ENCODE results near the gene SAP130. TPM values are rescaled to one million over a fixed set of nuclear protein-coding genes. Genes with fewer than 3 reads are reported as not detected.

Gene SAP130
- total and polyA plus RNA-seq, 2 of the 8 experiments (the other 6 are each of a cell fraction or from before 2014, with no cell fraction given), result 51.4 to 54.3 TPM

DNA sequence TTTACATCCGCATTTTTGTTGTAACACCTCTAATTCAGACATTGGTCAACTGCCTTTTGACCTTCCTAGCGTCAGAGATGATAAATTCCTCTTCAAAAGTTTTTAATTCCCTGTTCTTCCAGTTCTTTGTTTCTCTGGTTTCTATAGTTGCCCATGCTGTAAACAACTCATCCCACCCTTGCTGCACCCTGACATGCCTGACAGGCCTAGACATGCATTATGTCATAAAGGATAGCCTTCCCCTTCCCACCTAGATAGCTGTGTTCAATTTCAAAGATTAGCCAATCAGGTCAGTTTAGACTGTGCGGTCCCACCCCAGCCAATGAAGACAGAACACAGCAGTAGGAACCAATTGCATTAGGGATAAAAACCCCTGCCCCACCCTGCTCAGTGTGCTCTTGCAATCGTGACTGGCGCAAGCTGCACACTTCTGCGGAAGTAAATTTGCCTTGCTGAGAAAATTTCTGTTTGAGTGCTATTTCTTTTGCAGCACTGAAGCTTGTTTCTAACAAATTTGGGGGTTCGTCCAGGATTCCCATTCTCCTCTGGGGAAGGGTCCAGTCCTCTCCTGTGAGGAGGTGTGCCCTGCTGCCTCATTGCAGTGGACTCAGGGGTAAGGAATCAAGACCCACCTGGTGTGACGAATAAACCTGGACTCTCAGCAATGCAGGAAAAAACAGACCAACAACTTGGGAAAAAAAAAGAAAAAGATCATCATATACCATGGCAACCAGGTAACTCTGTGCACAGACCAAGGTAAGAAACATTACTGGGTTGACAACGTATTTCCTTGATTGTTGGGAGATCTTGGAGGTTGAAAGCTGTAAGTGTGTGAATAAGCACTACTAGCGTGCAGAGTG is 9.1 kb upstream of the SAP130 start:
- Histone ChIP-seq H4K20me1 (replicated peaks in 1 of 2; ENCODE audit: control insufficient read depth in 1 of 2, insufficient read depth in 2 of 2, low read length in 2 of 2) (no peaks in the 10 kb centered on the region), H4K91ac (replicated peaks; ENCODE audit: insufficient read length, low read length) (no peak overlapping the region), H3K4me2 (ENCODE audit: insufficient read depth in 1 of 2, low read depth in 2 of 2, low read length in 2 of 2) (no peak overlapping the region), H3K36me3 (ENCODE audit: control insufficient read depth in 2 of 4, insufficient read depth in 4 of 4, low read length in 3 of 4) (no peaks in the 10 kb centered on the region), H3K23me2 (ENCODE audit: low read depth, low read length) (no peaks in the 10 kb centered on the region), H3K9me3 (ENCODE audit: insufficient read depth in 2 of 2, low read depth in 1 of 2, low read length in 1 of 2) (peaks cover 3 to 6% of the 10 kb centered on the region in 2 experiments; a peak in 3 of 4 replicates), H2AFZ (ENCODE audit: low read length) (peak overlapping the region; percentile 77; the same call in 1 of the 2 replicates), H3K27me3 (replicated peaks in 1 of 4; ENCODE audit: control insufficient read depth in 3 of 4, extremely low read depth in 1 of 4, insufficient read depth in 3 of 4, low read length in 3 of 4) (no peaks in the 10 kb centered on the region), H3K79me2 (ENCODE audit: control insufficient read depth in 1 of 2, insufficient read depth in 2 of 2, low read length in 2 of 2) (no peaks in the 10 kb centered on the region), H4K5ac (ENCODE audit: insufficient read length, low read depth, low read length) (no peak overlapping the region), H3K14ac (ENCODE audit: insufficient read length) (no peak overlapping the region), H3K56ac (replicated peaks; ENCODE audit: insufficient read length, low read depth, low read length) (no peak overlapping the region), H2AK5ac (ENCODE audit: low read depth, low read length) (no peak overlapping the region), H3K79me1 (ENCODE audit: low read depth, low read length) (no peaks in the 10 kb centered on the region), H4K8ac (ENCODE audit: extremely low read depth, insufficient read depth, low read length) (no peak overlapping the region), H3K9ac (replicated peaks in 1 of 4; ENCODE audit: extremely low read depth in 1 of 4, low read depth in 3 of 4, low read length in 3 of 4) (no peak overlapping the region), H2BK20ac (ENCODE audit: low read length) (no peak overlapping the region), H2BK12ac (ENCODE audit: low read depth, low read length) (no peak overlapping the region), H3K27ac (ENCODE audit: low read depth, low read length) (no peak overlapping the region), H3K4me3 (ENCODE audit: extremely low read depth in 1 of 4, insufficient read depth in 2 of 4, low read depth in 3 of 4, low read length in 4 of 4) (no peak overlapping the region), H3K23ac (ENCODE audit: insufficient read length) (no peak overlapping the region), H2BK120ac (replicated peaks; ENCODE audit: low read depth, low read length) (no peak overlapping the region), H2BK5ac (ENCODE audit: low read depth, low read length) (no peak overlapping the region), H2BK15ac (ENCODE audit: low read length) (no peak overlapping the region), H3K4ac (replicated peaks; ENCODE audit: insufficient read length, low read depth, low read length) (no peak overlapping the region), H3K4me1 (replicated peaks in 1 of 4; ENCODE audit: control insufficient read depth in 3 of 4, insufficient read depth in 4 of 4, low read length in 3 of 4) (no peaks in the 10 kb centered on the region; a peak in 1 of 7 replicates), H3K18ac (ENCODE audit: extremely low read depth, low read length) (no peak overlapping the region)
- WGBS, 2 experiments (ENCODE audit: extremely low coverage in 1 of 2, insufficient coverage in 1 of 2, insufficient read length in 1 of 2, insufficient replicate concordance in 2 of 2, low coverage in 1 of 2, low lambda C conversion rate in 2 of 2, missing lambda C conversion rate in 1 of 2), result 89% methylated on average over 10 of the region's 10 CpGs; no CpG with 5 or more reads in 1 of the 2 experiments
- POLR2A ChIA-PET (ENCODE audit: partially characterized antibody), result no interaction called here
- FAIRE-seq (no peak), DNase-seq (ENCODE audit: low read depth in 1 of 2, low spot score in 2 of 2) (no peak)
- CTCF ChIA-PET (ENCODE audit: partially characterized antibody), result interaction anchor here (0.6 to 1.2 kb wide), 6 partner anchors 17 to 533 kb away, joined by 3 to 4 read pairs (median 3); no protein-coding TSS in a partner anchor
- TF ChIP-seq CREB1 (IDR thresholded peaks at IDR 0.05) (no peak), CBX8 (IDR thresholded peaks at IDR 0.05; ENCODE audit: borderline replicate concordance, low read depth, low read length) (no peak), ASH2L (IDR thresholded peaks at IDR 0.05; ENCODE audit: low read length) (no peak), SRF (IDR thresholded peaks at IDR 0.05; ENCODE audit: low read depth, low read length) (no peak), POU5F1 (IDR thresholded peaks at IDR 0.05; ENCODE audit: low read depth, low read length) (no peak), RFX5 (IDR thresholded peaks at IDR 0.05; ENCODE audit: borderline replicate concordance, low read depth, low read length) (no peak), BCL11A (IDR thresholded peaks at IDR 0.05; ENCODE audit: low read depth in 2 of 2, low read length in 2 of 2) (no peak), SUZ12 (IDR thresholded peaks at IDR 0.05; ENCODE audit: low read length) (no peak), CEBPB (IDR thresholded peaks at IDR 0.05; ENCODE audit: low read depth, low read length) (no peak), KDM5A (IDR thresholded peaks at IDR 0.05; ENCODE audit: low read length) (no peak), SAP30 (IDR thresholded peaks at IDR 0.05; ENCODE audit: insufficient read depth, insufficient replicate concordance, low read length) (no peak), SP4 (IDR thresholded peaks at IDR 0.05; ENCODE audit: low read length) (no peak), RNF2 (IDR thresholded peaks at IDR 0.05; ENCODE audit: borderline replicate concordance, low read depth, low read length, missing control alignments, poor library complexity, severe bottlenecking) (no peak)

Data from H1 (cell line).